K562 (cell line): ENCODE results near the gene WFDC12. TPM values are rescaled to one million over a fixed set of nuclear protein-coding genes. Genes with fewer than 3 reads are reported as not detected.

Source experiments
- ATAC-seq: fragments of 200-7000 bp; cut with Tn5 transposase; 3 replicates; pipeline ENCODE4 v1.9.1; 2020; ENCODE audit warnings: moderate library complexity
- BruUV-seq: library from RNA; stranded (reverse); fragments of 400-500 nt; replicated peaks from 2 replicates; lab custom pipeline; 2021; lab: Mats Ljungman, UMichigan
- CTCF ChIA-PET: fragments of 300-600 bp; formaldehyde crosslinking; extraction: SDS; loops from one replicate; lab custom pipeline; 2021; ENCODE audit warnings: low intra/inter-chr PET ratio; lab: Yijun Ruan, JAX
- POLR2A ChIA-PET: fragments of 300-600, 350-650 bp; sonication (Branson Sonifier 250); formaldehyde crosslinking; extraction: SDS; loops from one replicate; lab custom pipeline; 2021; ENCODE audit warnings: antibody characterized with exemption, inconsistent platforms; lab: Yijun Ruan, JAX
- DNase-seq, 4 experiments: peaks; one replicate each; pipeline versions ENCODE4 v3.0.0 to v3.0.0-alpha.2; 2011 to 2018; ENCODE audit warnings: low spot score in 3 of 4, mixed read lengths in 3 of 4; ENCODE audit errors: extremely low read depth in 1 of 4
- FAIRE-seq: peaks from 2 replicates; lab custom pipeline; 2011; peaks lifted over from hg19 to GRCh38; lab: Jason Lieb, UNC
- H2AFZ ChIP-seq: 2 replicates; pipeline ENCODE4 v1.6.0; 2011; ENCODE audit warnings: low read depth, low read length, control low read depth, inconsistent platforms
- H3K27ac ChIP-seq: fragments of 200-600 bp; 3 replicates; pipeline ENCODE4 v1.8.0; 2011; ENCODE audit warnings: low read depth, mild to moderate bottlenecking, control low read depth, inconsistent platforms, low read length, moderate library complexity, mixed read lengths; ENCODE audit errors: extremely low read depth
- H3K27me3 ChIP-seq, 2 experiments: fragments of 300-600 bp in 1 of 2; 2 replicates in 1 of 2; 3 replicates in 1 of 2; pipeline versions ENCODE4 v1.6.0 to v1.8.0; 2011; ENCODE audit warnings: inconsistent platforms in 2 of 2, low read length in 2 of 2, mild to moderate bottlenecking in 1 of 2, mixed read lengths in 1 of 2, moderate library complexity in 1 of 2; ENCODE audit not compliant: control insufficient read depth in 2 of 2, insufficient read depth in 2 of 2
- H3K36me3 ChIP-seq: fragments of 300-600 bp; 3 replicates; pipeline ENCODE4 v1.8.0; 2011; ENCODE audit warnings: mild to moderate bottlenecking, low read length, inconsistent platforms; ENCODE audit not compliant: control insufficient read depth, insufficient read depth
- H3K4me1 ChIP-seq, 2 experiments: fragments of 200-600 bp in 1 of 2; replicated peaks in 1 of 2; 2 replicates in 1 of 2; 3 replicates in 1 of 2; pipeline versions ENCODE4 v1.5.1 to v1.8.0; 2011; ENCODE audit warnings: inconsistent platforms in 2 of 2, low read length in 2 of 2, mild to moderate bottlenecking in 1 of 2, mixed read lengths in 1 of 2, moderate library complexity in 1 of 2; ENCODE audit not compliant: control insufficient read depth in 2 of 2, insufficient read depth in 2 of 2
- H3K4me2 ChIP-seq: 2 replicates; pipeline ENCODE4 v1.6.1; 2011; ENCODE audit warnings: low read length, control low read depth, inconsistent platforms, mixed read lengths; ENCODE audit not compliant: insufficient read depth
- H3K4me3 ChIP-seq: fragments of 200-600 bp; sonication (generic), shearing (Covaris generic); 2 replicates; pipeline ENCODE4 v1.5.1; 2016; ENCODE audit warnings: control low read depth, inconsistent platforms
- H3K79me2 ChIP-seq: fragments of 200-600 bp; 3 replicates; pipeline ENCODE4 v1.8.0; 2011; ENCODE audit warnings: low read length, inconsistent platforms; ENCODE audit not compliant: control insufficient read depth, insufficient read depth
- H3K9ac ChIP-seq, 2 experiments: 2 replicates each; pipeline versions ENCODE4 v1.6.0 to v1.6.1; 2011; ENCODE audit warnings: low read depth in 2 of 2, low read length in 2 of 2, control low read depth in 1 of 2, inconsistent platforms in 1 of 2, mild to moderate bottlenecking in 1 of 2, mixed read lengths in 1 of 2; ENCODE audit not compliant: insufficient read depth in 1 of 2
- H3K9me1 ChIP-seq: one replicate; pipeline ENCODE4 v1.6.0; 2011; ENCODE audit warnings: inconsistent platforms, mild to moderate bottlenecking, low read length, moderate library complexity; ENCODE audit not compliant: control insufficient read depth, insufficient read depth
- H3K9me3 ChIP-seq: replicated peaks from 2 replicates; pipeline ENCODE4 v1.5.1; 2011; ENCODE audit warnings: low read depth, low read length, inconsistent platforms; ENCODE audit not compliant: control insufficient read depth, insufficient read depth
- H4K20me1 ChIP-seq: replicated peaks from 2 replicates; pipeline ENCODE4 v1.6.1; 2011; ENCODE audit warnings: low read length, inconsistent platforms, mixed read lengths; ENCODE audit not compliant: control insufficient read depth, insufficient read depth
- ATF3 ChIP-seq, 2 experiments: fragments of 450-650 bp in 1 of 2; sonication (generic) in 1 of 2; formaldehyde crosslinking in 1 of 2; IDR thresholded peaks in 1 of 2; conservative IDR thresholded peaks in 1 of 2; 2 replicates each; pipeline versions ENCODE4 v1.6.1 to v1.8.1; 2016 to 2023; ENCODE audit warnings: mild to moderate bottlenecking in 2 of 2, moderate library complexity in 2 of 2, inconsistent platforms in 1 of 2, missing genetic modification reagents in 1 of 2
- CTCF ChIP-seq, 3 experiments: IDR thresholded peaks in 2 of 3; conservative IDR thresholded peaks in 1 of 3; 2 replicates each; pipeline ENCODE4 v1.5.1; 2011 to 2012; ENCODE audit warnings: low read length in 3 of 3, mild to moderate bottlenecking in 3 of 3, control low read depth in 2 of 3, improper control_type of control experiment in 1 of 3, inconsistent platforms in 1 of 3, low read depth in 1 of 3, mixed read lengths in 1 of 3, moderate library complexity in 1 of 3; ENCODE audit not compliant: insufficient read depth in 2 of 3
- ELF4 ChIP-seq: fragments of 450-650 bp; formaldehyde crosslinking; IDR thresholded peaks from 2 replicates; pipeline ENCODE4 v1.4.0; 2022; ENCODE audit warnings: missing genetic modification characterization
- FOS ChIP-seq: IDR thresholded peaks from 3 replicates; pipeline ENCODE4 v1.6.1; 2011; ENCODE audit not compliant: insufficient read length; ENCODE audit errors: extremely low read depth
- MAZ ChIP-seq, 2 experiments: fragments of 450-650 bp in 1 of 2; sonication (generic) in 1 of 2; formaldehyde crosslinking; IDR thresholded peaks in 1 of 2; conservative IDR thresholded peaks in 1 of 2; 2 replicates each; pipeline versions ENCODE4 v1.4.0 to v1.5.0; 2020; ENCODE audit warnings: mild to moderate bottlenecking in 1 of 2, missing genetic modification reagents in 1 of 2
- MCM3 ChIP-seq: fragments of 450-650 bp; IDR thresholded peaks from 2 replicates; pipeline ENCODE4 v1.6.1; 2016
- PRDM10 ChIP-seq: fragments of 450-650 bp; IDR thresholded peaks from 2 replicates; pipeline ENCODE4 v1.6.1; 2018; ENCODE audit not compliant: partially characterized antibody
- PTBP1 ChIP-seq: fragments of 200-400 bp; formaldehyde crosslinking; IDR thresholded peaks from 2 replicates; pipeline ENCODE4 v1.6.1; 2017; ENCODE audit warnings: low read depth, low read length
- RAD21 ChIP-seq, 2 experiments: fragments of 250-450 bp in 1 of 2; fragments of 450-650 bp in 1 of 2; sonication (Bioruptor Pico) in 1 of 2; formaldehyde crosslinking in 1 of 2; IDR thresholded peaks in 1 of 2; conservative IDR thresholded peaks in 1 of 2; 2 replicates each; pipeline versions ENCODE4 v1.4.0 to v1.8.0; 2020 to 2022; ENCODE audit warnings: mild to moderate bottlenecking in 2 of 2, moderate library complexity in 1 of 2
- RAD51 ChIP-seq: fragments of 450-650 bp; IDR thresholded peaks from 2 replicates; pipeline ENCODE4 v1.7.1; 2016; ENCODE audit warnings: low read depth, mild to moderate bottlenecking, borderline replicate concordance
- RB1 ChIP-seq: fragments of 450-650 bp; IDR thresholded peaks from 2 replicates; pipeline ENCODE4 v1.6.1; 2017; ENCODE audit warnings: low read depth, mild to moderate bottlenecking
- SRSF9 ChIP-seq: fragments of 200-400 bp; formaldehyde crosslinking; IDR thresholded peaks from 2 replicates; pipeline ENCODE4 v1.6.1; 2017; ENCODE audit warnings: low read depth, low read length, borderline replicate concordance
- TEAD1 ChIP-seq, 2 experiments: fragments of 450-650 bp in 1 of 2; sonication (generic) in 1 of 2; formaldehyde crosslinking; IDR thresholded peaks; 2 replicates each; pipeline versions ENCODE4 v1.4.0 to v1.8.0; 2020 to 2022; ENCODE audit warnings: mild to moderate bottlenecking in 2 of 2, missing genetic modification reagents in 1 of 2
- WGBS: fragments of 100-300 bp; shearing (Covaris generic); methylation state at CpG from one replicate; pipeline ENCODE4 v1.1.6; 2016; ENCODE audit warnings: low coverage, mixed read lengths; ENCODE audit not compliant: insufficient coverage; ENCODE audit errors: missing lambda C conversion rate; 5-methylcytosine and 5-hydroxymethylcytosine counted together
- in situ Hi-C: fragments of 300-500 bp; cut with MboI; formaldehyde crosslinking; loops from 4 replicates; pipeline ENCODE4 v1.15.0; 2018; ENCODE audit warnings: inconsistent platforms, mixed read lengths
- intact Hi-C: fragments of 100-400 bp; cut with micrococcal nuclease; formaldehyde crosslinking; loops from 2 replicates; pipeline ENCODE4 v1.14.2; 2022
- polyA plus RNA-seq, 8 experiments: library from polyadenylated mRNA; depleted of rRNA in 4 of 8; stranded (reverse) in 5 of 8; unstranded in 3 of 8; fragments of >200 nt; fragmentation: Nextera tagmentation in 2 of 8; fragmentation: Illumina TruSeq in 1 of 8; extraction: Ambion mirVana in 2 of 8; extraction: Trizol in 1 of 8; gene quantifications; 2 replicates each; pipeline versions ENCODE4 v1.2.1 to v1.2.3, GENCODE V29; 2011 to 2014; ENCODE audit warnings: inconsistent platforms in 1 of 8, missing spikeins in 1 of 8
- total RNA-seq, 7 experiments: library from RNA; depleted of rRNA in 6 of 7; stranded (reverse); fragments of >200 nt in 6 of 7; fragmentation: Illumina TruSeq in 2 of 7; extraction: Trizol in 2 of 7; gene quantifications; 2 replicates each; pipeline versions ENCODE4 v1.2.1 to v1.2.3, GENCODE V29; 2011 to 2021; ENCODE audit warnings: low replicate concordance in 1 of 7

WFDC12 gene
- total and polyA plus RNA-seq, 9 of the 15 experiments (the other 6 are each of a cell fraction or from before 2014, with no cell fraction given), result not detected

- intact Hi-C loops (loop anchor here (1.0 to 10.0 kb wide), 3 partner anchors 52 to 181 kb away; partner anchors contain the start of gene PABPC1L), in situ Hi-C loops (no loop called here)
- no peak overlapping the region for H3K27ac ChIP-seq
- H3K36me3 ChIP-seq, result no peaks in the 10 kb centered on the region
- FAIRE-seq (peak; percentile 94), DNase-seq (peak; percentile 63 to 69 (median 64)), ATAC-seq (peak; percentile 90)
- H3K79me2 ChIP-seq, result no peaks in the 10 kb centered on the region
- WGBS, result 0% methylated on average over 7 of the region's 7 CpGs
- H3K4me1 ChIP-seq, result peaks cover 0 to 12% of the 10 kb centered on the region in 2 experiments; a peak in 1 of 5 replicates
- H3K9me1 ChIP-seq, result no peaks in the 10 kb centered on the region
- H4K20me1 ChIP-seq, result no peaks in the 10 kb centered on the region
- no peaks in the 10 kb centered on the region for H3K9me3 ChIP-seq
- H3K4me3 ChIP-seq, result no peak overlapping the region
- POLR2A ChIA-PET, result interaction anchor here (0.8 to 1.3 kb wide), 4 partner anchors 9 to 52 kb away, joined by 3 to 6 read pairs (median 4); no protein-coding TSS in a partner anchor
- no peak overlapping the region for H3K4me2 ChIP-seq
- H2AFZ ChIP-seq, result no peak overlapping the region
- CTCF ChIA-PET, result interaction anchor here (2.5 to 3.2 kb wide), 2 partner anchors 53 to 85 kb away, joined by 19 to 34 read pairs; no protein-coding TSS in a partner anchor
- BruUV-seq, result no TSS peak
- no peak overlapping the region for H3K9ac ChIP-seq
- peaks cover 13 to 21% of the 10 kb centered on the region in 2 experiments for H3K27me3 ChIP-seq
- no peak for TF ChIP-seq FOS
- TF ChIP-seq TEAD1 (CRISPR knock-in tag; IDR thresholded peaks at IDR 0.05), result no peak
- TF ChIP-seq MAZ (CRISPR knock-in tag; conservative IDR thresholded peaks at IDR 0.05 in 1 of 2, IDR thresholded peaks at IDR 0.05 in 1 of 2), result no peak
- TF ChIP-seq CTCF (IDR thresholded peaks at IDR 0.05 in 2 of 3, conservative IDR thresholded peaks at IDR 0.05 in 1 of 3; ENCODE audit: insufficient read depth in 2 of 3, low read depth in 1 of 3, low read length in 3 of 3), result peak; percentile 56 to 88 (median 78)
- no peak for TF ChIP-seq RAD51
- TF ChIP-seq PTBP1, result no peak
- TF ChIP-seq ELF4 (CRISPR knock-in tag), result no peak
- TF ChIP-seq RB1, result no peak
- TF ChIP-seq ATF3 (IDR thresholded peaks at IDR 0.05), result no peak
- no peak for TF ChIP-seq ATF3 (CRISPR knock-in tag; conservative IDR thresholded peaks at IDR 0.05)
- TF ChIP-seq SRSF9, result no peak
- peak; percentile 59 for TF ChIP-seq PRDM10
- TF ChIP-seq MCM3, result no peak
- peak; percentile 55 to 74 for TF ChIP-seq RAD21 (CRISPR knock-in tag; conservative IDR thresholded peaks at IDR 0.05 in 1 of 2, IDR thresholded peaks at IDR 0.05 in 1 of 2)
These were observed 28.4 kb downstream of the WFDC12 start for GRCh38 chr20:45095805-45096238.
